ENCODE results near the gene VWA1.
"Not testable (repeated sequence)": the region's sequence is repeated elsewhere in the genome, so short reads cannot be mapped to it uniquely, and the experiment has no call there.

VWA1 gene

DNA sequence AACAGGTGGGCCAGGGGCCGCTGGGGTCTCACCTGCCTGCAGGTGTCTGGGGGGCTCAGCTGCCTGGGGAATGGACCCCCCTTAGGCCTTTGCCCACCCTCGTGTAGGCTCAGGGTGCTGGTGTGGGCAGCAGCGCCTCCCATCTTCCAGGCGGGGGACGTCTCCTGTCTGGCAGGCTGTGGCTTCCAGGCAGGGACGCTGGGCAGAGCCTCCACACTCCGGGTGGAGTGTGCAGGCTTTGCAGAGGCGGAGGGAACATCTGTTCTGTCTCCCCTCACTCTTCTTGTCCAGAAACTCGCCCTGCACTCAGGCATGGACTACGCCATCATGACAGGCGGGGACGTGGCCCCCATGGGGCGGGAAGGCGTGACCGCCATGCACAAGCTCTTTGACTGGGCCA, 20.4 kb downstream of the VWA1 start:
- DNase-seq (ENCODE audit: low read depth, low spot score), result not testable (repeated sequence)

DNA sequence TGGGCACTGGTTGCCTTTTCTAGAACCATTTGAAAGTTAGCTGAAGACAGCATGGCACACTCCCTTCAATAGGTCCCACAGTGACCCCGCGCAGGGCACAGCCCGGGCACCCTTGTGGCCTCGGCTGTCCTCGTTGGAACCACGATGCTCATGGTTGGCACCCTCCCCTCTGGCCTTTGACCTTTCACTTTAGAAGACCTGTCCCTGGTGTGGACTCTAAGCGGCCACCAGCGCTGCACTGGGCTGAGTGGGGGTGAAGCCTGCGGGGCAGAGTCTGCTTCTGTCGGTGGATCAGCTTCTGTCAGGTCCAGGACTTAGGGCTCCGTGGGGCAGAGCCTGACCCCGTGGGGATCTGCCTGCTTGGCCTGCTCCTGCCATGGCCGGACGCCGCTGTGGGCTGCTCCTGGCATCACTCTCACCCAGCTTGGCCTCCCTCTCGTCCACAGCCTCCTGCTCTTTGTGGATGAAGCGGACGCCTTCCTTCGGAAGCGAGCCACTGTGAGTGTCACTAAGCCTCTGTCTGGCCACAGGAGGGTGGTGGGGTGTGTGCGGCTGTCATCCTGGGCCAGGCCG, 21.3 kb downstream of the VWA1 start:
- DNase-seq (ENCODE audit: low read depth, low spot score), result not testable (repeated sequence)

GRCh38 chr1:1459156-1459555, 23.7 kb downstream of the VWA1 start:
- not testable (repeated sequence) for DNase-seq (ENCODE audit: low read depth, low spot score)

- DNase-seq (ENCODE audit: low read depth, low spot score), result not testable (repeated sequence)
These were observed 24.2 kb downstream of the VWA1 start for GRCh38 chr1:1459711-1460110.

GRCh38 chr1:1460540-1461130, 25.1 kb downstream of the VWA1 start:
- DNase-seq (ENCODE audit: low read depth, low spot score), result no peak

- no peak for DNase-seq (ENCODE audit: low read depth, low spot score)
These were observed 26.3 kb downstream of the VWA1 start for GRCh38 chr1:1461721-1462317.

- no peak for DNase-seq (ENCODE audit: low read depth, low spot score)
These were observed 27.0 kb downstream of the VWA1 start for GRCh38 chr1:1462318-1462966.

DNA sequence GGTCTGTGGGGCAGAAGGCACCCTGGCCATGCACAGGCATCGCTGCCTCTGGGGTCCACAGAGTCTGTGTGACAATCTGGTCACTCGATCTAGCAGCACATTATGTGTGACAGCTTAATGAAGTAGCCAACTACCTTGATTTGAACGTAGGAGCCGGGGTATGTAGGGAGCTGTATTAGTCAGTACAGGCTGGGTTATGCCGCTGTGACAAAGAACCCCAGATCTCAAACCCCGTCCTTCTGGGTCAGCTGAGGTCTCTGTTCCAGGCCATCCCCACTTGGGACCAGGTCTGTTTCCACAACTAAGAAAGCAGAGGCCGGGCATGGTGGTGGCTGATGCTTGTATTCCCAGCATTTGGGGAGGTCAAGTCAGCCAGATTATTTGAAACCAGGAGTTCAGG, 27.8 kb downstream of the VWA1 start:
- no peak for DNase-seq (ENCODE audit: low read depth, low spot score)

DNA sequence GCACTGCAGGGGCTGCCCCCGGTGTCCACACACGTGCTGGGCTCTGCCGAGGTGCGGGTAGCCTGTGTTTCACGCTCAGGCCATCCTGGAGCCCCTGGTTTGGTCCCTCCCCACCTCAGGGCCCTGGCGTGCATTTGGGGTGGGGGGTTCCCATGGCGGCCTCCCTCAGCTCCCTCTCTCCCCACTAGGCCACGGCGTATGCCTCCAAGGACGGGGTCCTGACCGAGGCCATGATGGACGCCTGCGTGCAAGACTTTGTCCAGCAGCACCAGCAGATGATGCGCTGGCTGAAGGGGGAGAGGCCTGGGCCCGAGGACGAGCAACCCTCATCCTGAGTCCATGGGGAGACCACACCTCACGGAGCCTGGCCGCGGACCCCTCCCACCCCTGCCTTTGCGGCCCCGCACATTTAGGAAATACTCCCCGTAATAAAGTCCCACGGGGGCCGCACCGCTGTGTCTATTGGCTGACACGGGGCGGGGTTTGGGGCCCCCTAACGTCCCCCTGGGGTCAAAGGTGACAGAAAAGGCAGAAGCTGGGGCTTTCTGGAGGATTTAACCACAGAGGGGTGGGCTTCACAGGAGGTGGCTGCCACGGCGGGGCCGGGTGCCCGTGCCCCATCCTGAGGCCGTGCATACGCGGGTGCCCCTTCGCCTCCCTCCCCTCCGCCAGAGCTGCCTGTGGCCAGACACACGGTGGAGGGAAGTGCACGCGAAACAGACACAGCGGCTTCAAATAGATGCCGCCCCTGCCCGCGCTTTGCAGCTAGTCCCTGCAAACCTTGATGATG, 32.9 kb downstream of the VWA1 start:
- not testable (repeated sequence) for DNase-seq (ENCODE audit: low read depth, low spot score)

- DNase-seq (ENCODE audit: low read depth, low spot score), result no peak
These were observed 35.3 kb downstream of the VWA1 start for GRCh38 chr1:1470626-1471388.

- DNase-seq (ENCODE audit: low read depth, low spot score), result peak; percentile 64
These were observed 36.0 kb downstream of the VWA1 start, which contains the start of gene ATAD3B for GRCh38 chr1:1471389-1472052. Gene ATAD3B (plus strand): TSS chr1:1471765. CDS start chr1:1471885, 120 bp downstream.

DNA sequence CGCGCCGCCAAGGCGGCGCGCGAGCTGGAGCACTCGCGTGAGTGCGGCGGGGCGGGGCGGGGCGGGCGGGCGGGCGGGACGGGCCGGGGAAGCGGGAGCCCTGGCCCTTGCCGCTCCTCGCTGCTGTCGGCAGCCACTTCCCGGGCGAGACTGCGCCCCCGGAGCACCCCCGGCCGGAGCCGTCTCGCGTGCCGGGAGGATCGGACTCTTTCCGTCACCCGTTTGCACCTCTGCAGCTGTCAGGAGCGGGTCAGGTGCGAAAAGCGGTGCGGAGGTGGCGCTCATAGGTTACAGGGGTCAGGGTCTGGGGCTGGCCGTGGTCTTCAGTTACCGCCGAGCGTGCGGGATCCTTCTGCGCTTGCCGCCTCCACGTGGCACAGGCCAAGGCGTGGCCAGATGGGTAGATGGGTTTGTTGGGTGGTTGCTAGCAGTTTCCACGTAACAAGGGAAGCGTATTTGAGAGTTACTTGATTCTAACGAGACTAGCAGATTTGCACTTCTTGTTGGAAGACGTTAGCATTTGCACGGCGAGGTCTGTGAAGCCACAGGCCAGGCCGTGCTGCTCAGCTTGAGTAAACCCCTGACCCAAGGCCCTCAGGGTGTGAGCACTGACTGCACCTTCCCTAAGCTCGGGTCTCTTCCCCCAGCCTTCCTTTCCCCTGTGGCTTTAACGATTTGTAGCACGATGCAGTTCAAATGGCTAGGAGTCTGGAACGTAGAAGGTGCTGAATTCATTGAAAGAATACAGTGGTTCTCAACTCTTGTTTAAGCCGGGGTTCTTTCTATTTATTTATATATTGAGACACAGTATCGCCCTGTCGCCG, 36.8 kb downstream of the VWA1 start:
- DNase-seq (ENCODE audit: low read depth, low spot score), result not testable (repeated sequence)

DNA sequence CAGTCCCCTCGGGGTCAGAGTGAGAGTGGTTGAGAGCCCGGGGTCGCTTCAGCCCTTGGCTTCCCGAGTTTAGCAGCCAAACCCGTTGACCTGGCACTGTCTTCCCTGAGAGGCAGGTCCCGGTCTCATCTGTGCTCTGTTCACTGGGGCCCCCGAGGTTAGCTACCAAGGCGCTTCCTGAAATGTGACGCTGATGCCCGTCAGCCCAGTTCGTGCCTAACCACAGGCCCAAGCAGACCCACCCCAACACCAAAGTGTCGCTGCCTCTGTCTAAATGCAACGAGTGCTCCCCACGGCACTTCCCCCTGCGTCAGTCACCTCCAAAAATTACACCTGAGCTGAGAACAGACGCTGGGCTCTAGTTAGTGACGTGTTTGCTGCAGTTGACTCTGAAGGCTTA, 40.5 kb downstream of the VWA1 start:
- not testable (repeated sequence) for DNase-seq (ENCODE audit: low read depth, low spot score)

- no peak for DNase-seq (ENCODE audit: low read depth, low spot score)
These were observed 41.7 kb downstream of the VWA1 start for GRCh38 chr1:1477206-1477605.

DNA sequence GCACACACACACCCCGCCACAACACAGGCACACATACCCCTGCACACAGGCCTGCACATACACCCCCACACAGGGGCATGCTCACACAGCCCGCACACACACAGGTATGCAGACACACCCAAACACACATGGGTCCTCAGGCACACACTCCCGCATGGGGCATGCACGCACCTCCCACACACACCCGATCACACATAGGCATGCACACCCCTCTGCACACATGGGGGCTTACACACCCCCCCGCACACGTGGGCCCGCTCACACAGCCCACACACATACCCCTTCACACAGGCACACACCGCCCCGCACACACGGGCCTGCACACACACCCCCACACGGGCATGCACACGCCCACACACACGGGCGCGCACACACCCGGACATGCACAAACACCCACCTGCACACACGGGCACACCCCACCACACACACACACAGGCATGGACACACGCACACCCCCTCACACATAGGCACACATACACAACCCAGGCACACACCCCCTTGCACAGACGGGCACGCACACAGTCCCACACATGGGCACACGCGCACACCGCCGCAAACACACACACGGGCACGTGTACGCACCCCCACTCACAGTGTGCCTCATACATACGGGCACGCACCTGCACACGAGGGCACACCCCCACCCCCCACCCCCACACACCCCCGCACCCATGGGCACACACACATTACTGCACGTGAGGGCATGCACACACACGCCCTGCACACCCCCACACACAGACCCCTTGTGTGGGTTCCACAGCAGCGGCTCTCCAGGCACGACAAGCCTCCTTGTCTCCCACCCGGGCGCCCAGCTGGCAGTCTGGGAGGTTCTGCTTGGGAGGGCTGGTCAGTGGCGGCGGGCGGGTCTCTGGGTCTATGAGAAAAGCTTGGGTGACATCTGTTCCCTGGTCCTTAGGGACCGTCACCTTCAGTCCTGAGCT, 44.3 kb downstream of the VWA1 start:
- DNase-seq (ENCODE audit: low read depth, low spot score), result no peak

DNA sequence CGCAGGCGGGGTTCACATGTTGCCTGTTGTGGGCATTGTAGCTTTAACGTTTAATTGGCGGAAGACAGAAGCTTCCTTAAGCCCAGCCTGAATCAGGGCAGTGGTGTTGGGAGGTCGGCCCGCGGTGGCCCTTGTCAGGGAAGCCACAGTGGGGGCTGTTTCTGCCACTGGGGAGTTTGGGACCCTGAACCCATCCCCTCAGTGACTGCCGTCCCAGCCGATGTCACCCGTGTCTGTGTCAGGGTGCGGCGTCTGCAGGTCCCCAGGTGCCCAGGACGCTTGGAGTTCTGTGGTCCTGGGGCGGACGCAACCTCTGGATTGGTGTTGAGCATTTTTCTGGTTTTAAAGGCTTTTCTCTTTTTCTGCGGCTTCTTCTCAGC, 45.0 kb downstream of the VWA1 start:
- not testable (repeated sequence) for DNase-seq (ENCODE audit: low read depth, low spot score)

- not testable (repeated sequence) for DNase-seq (ENCODE audit: low read depth, low spot score)
These were observed 46.3 kb downstream of the VWA1 start for GRCh38 chr1:1481811-1482210.

DNA sequence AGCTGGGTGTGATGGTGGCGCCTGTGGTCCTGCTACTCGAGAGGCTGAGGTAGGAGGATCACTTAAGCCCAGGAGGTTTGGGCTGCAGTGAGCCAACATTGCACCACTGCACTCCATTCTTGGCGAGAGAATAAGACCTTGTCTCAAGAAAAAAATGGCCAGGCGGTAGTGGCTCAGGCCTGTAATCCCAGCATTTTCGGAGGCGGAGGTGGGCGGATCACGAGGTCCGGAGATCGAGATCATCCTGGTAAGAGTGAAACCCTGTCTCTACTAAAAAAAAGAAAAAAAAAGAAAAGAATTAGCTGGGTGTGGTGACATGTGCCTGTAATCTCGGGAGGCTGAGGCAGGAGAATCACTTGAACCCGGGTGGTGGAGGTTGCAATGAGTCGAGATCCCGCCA, 47.4 kb downstream of the VWA1 start:
- no peak for DNase-seq (ENCODE audit: low read depth, low spot score)

GRCh38 chr1:1483714-1484113, 48.2 kb downstream of the VWA1 start:
- DNase-seq (ENCODE audit: low read depth, low spot score), result no peak

Data from iPS DF 19.7 (cell line).